WTC11 (cell line): ENCODE measurements around the gene NDUFB10. TPM values are rescaled to one million over a fixed set of nuclear protein-coding genes. Genes with fewer than 3 reads are reported as not detected.

Experiments
- CREB1 ChIP-seq: sonication (generic); formaldehyde crosslinking; IDR thresholded peaks from 2 replicates; pipeline ENCODE4 v1.8.0; 2023; ENCODE audit warnings: mild to moderate bottlenecking, missing genetic modification reagents
- EMX1 ChIP-seq: fragments of 250-450 bp; sonication (Bioruptor Pico); IDR thresholded peaks from 2 replicates; pipeline ENCODE4 v1.8.0; 2021; ENCODE audit warnings: mild to moderate bottlenecking
- ETV6 ChIP-seq: sonication (generic); formaldehyde crosslinking; IDR thresholded peaks from 2 replicates; pipeline ENCODE4 v1.8.1; 2022; ENCODE audit warnings: mild to moderate bottlenecking, missing genetic modification reagents
- FOXJ3 ChIP-seq: sonication (generic); formaldehyde crosslinking; IDR thresholded peaks from 2 replicates; pipeline ENCODE4 v1.9.0; 2021; ENCODE audit warnings: missing genetic modification reagents, mild to moderate bottlenecking, borderline replicate concordance
- GABPB1 ChIP-seq: sonication (generic); formaldehyde crosslinking; IDR thresholded peaks from 2 replicates; pipeline ENCODE4 v1.8.1; 2023; ENCODE audit warnings: mild to moderate bottlenecking, missing genetic modification reagents
- HMGA2 ChIP-seq: fragments of 250-450 bp; sonication (Bioruptor Pico); IDR thresholded peaks from 2 replicates; pipeline ENCODE4 v1.4.0; 2021; ENCODE audit warnings: mild to moderate bottlenecking, moderate library complexity
- NFATC4 ChIP-seq: fragments of 250-450 bp; sonication (Bioruptor Pico); IDR thresholded peaks from 2 replicates; pipeline ENCODE4 v1.9.0; 2021; ENCODE audit warnings: mild to moderate bottlenecking
- PRRX2 ChIP-seq: fragments of 250-450 bp; sonication (Bioruptor Pico); IDR thresholded peaks from 2 replicates; pipeline ENCODE4 v1.8.0; 2021; ENCODE audit warnings: mild to moderate bottlenecking
- SMAD4 ChIP-seq: sonication (generic); formaldehyde crosslinking; IDR thresholded peaks from 2 replicates; pipeline ENCODE4 v1.8.0; 2022; ENCODE audit warnings: mild to moderate bottlenecking, missing genetic modification reagents
- SOX15 ChIP-seq: fragments of 250-450 bp; sonication (Bioruptor Pico); IDR thresholded peaks from 2 replicates; pipeline ENCODE4 v1.9.0; 2021; ENCODE audit warnings: mild to moderate bottlenecking
- SP1 ChIP-seq: sonication (generic); formaldehyde crosslinking; conservative IDR thresholded peaks from 2 replicates; pipeline ENCODE4 v1.8.1; 2022; ENCODE audit warnings: missing genetic modification reagents
- ZBTB21 ChIP-seq: sonication (generic); formaldehyde crosslinking; IDR thresholded peaks from 2 replicates; pipeline ENCODE4 v1.8.1; 2023; ENCODE audit warnings: mild to moderate bottlenecking, missing genetic modification reagents, borderline replicate concordance
- ZNF263 ChIP-seq: sonication (generic); formaldehyde crosslinking; IDR thresholded peaks from 2 replicates; pipeline ENCODE4 v1.8.1; 2022; ENCODE audit warnings: low read depth, mild to moderate bottlenecking, moderate library complexity, missing genetic modification reagents
- ZNF317 ChIP-seq: sonication (generic); formaldehyde crosslinking; IDR thresholded peaks from 2 replicates; pipeline ENCODE4 v1.8.1; 2023; ENCODE audit warnings: low read depth, mild to moderate bottlenecking, moderate library complexity, missing genetic modification reagents, borderline replicate concordance
- ZNF416 ChIP-seq: fragments of 250-450 bp; sonication (Bioruptor Pico); IDR thresholded peaks from 2 replicates; pipeline ENCODE4 v1.9.0; 2021; ENCODE audit warnings: mild to moderate bottlenecking, inconsistent platforms
- ZNF671 ChIP-seq: fragments of 250-450 bp; sonication (Bioruptor Pico); IDR thresholded peaks from 2 replicates; pipeline ENCODE4 v1.8.0; 2021; ENCODE audit warnings: mild to moderate bottlenecking
- total RNA-seq: library from RNA; stranded (reverse); gene quantifications from 3 replicates; pipeline ENCODE4 v1.2.3, GENCODE V29; 2021
- TF ChIP-seq, protein P1 (sequence below): fragments of 250-450 bp; sonication (Bioruptor Pico); IDR thresholded peaks from 2 replicates; pipeline ENCODE4 v1.9.0; 2021; ENCODE audit warnings: mild to moderate bottlenecking
- TF ChIP-seq, protein P2 (sequence below): sonication (generic); formaldehyde crosslinking; conservative IDR thresholded peaks from 2 replicates; pipeline ENCODE4 v1.8.1; 2022; ENCODE audit warnings: mild to moderate bottlenecking, missing genetic modification reagents
- TF ChIP-seq, protein P3 (sequence below): sonication (generic); formaldehyde crosslinking; IDR thresholded peaks from 2 replicates; pipeline ENCODE4 v1.8.0; 2022; ENCODE audit warnings: mild to moderate bottlenecking, missing genetic modification reagents
- TF ChIP-seq, protein P4 (sequence below): sonication (generic); formaldehyde crosslinking; IDR thresholded peaks from 2 replicates; pipeline ENCODE4 v1.8.1; 2023; ENCODE audit warnings: mild to moderate bottlenecking, missing genetic modification reagents
- TF ChIP-seq, protein P5 (sequence below): fragments of 250-450 bp; sonication (Bioruptor Pico); IDR thresholded peaks from 2 replicates; pipeline ENCODE4 v1.9.0; 2021; ENCODE audit warnings: moderate library complexity, mild to moderate bottlenecking, inconsistent platforms, borderline replicate concordance
- TF ChIP-seq, protein P6 (sequence below): sonication (generic); formaldehyde crosslinking; IDR thresholded peaks from 2 replicates; pipeline ENCODE4 v1.8.0; 2023; ENCODE audit warnings: mild to moderate bottlenecking, missing genetic modification reagents
- TF ChIP-seq, protein P7 (sequence below): sonication (generic); formaldehyde crosslinking; IDR thresholded peaks from 2 replicates; pipeline ENCODE4 v1.8.1; 2022; ENCODE audit warnings: mild to moderate bottlenecking, missing genetic modification reagents, moderate library complexity, borderline replicate concordance
- TF ChIP-seq, protein P8 (sequence below): sonication (generic); formaldehyde crosslinking; IDR thresholded peaks from 2 replicates; pipeline ENCODE4 v1.8.1; 2023; ENCODE audit warnings: mild to moderate bottlenecking, moderate library complexity, missing genetic modification reagents

Gene NDUFB10
- total RNA-seq, 1 experiment from 2014 or later = 228 TPM

DNA sequence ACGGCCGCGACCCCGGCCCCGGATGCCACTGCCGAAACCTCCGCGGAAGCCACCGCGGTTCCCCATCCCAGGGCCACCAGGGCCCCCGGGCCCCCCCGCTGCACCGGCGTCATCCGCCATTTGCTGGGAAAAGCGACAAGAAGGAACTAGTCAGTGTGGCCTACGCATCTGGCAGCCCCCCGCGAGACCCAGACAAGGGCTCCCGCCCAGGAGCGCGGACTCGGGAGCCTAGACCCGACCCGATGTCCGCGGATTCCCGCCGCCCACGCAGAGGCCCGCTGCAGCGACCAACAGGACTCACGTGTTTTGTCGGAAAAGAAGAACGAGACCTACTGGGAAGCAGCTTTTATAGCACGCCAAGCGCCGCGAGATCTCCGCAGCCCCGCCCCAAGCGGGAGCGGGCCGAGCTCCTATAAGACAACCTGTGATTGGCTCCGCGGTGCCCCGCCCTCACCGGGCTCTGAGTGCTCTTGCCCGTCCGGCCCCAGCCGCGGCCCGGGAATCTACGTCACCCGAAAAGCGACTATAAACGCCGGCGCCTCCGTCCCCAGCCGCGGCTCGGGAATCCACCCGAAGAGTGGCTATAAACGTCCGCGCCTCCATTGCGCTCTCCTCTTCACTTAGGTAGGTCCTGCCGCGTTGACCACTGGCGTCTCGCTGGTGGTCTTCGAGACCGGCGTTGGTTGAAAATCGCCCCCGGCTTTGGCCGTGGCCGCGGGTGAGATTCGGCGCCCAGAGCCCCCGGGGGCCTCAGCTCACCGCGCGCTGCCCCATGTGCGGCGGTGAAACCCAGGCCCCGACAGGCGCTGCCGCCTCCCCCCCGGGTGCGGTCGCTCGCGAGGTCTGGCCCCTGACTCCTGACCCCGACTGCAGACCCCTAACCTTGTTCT is 5.4 kb downstream of the NDUFB10 start, which contains the start of gene RPS2 (continued):
- TF ChIP-seq, protein P1, sequence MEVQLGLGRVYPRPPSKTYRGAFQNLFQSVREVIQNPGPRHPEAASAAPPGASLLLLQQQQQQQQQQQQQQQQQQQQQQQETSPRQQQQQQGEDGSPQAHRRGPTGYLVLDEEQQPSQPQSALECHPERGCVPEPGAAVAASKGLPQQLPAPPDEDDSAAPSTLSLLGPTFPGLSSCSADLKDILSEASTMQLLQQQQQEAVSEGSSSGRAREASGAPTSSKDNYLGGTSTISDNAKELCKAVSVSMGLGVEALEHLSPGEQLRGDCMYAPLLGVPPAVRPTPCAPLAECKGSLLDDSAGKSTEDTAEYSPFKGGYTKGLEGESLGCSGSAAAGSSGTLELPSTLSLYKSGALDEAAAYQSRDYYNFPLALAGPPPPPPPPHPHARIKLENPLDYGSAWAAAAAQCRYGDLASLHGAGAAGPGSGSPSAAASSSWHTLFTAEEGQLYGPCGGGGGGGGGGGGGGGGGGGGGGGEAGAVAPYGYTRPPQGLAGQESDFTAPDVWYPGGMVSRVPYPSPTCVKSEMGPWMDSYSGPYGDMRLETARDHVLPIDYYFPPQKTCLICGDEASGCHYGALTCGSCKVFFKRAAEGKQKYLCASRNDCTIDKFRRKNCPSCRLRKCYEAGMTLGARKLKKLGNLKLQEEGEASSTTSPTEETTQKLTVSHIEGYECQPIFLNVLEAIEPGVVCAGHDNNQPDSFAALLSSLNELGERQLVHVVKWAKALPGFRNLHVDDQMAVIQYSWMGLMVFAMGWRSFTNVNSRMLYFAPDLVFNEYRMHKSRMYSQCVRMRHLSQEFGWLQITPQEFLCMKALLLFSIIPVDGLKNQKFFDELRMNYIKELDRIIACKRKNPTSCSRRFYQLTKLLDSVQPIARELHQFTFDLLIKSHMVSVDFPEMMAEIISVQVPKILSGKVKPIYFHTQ (CRISPR knock-in tag) = peak; percentile 78; the same call in 1 of the 2 replicates
- TF ChIP-seq, protein P2, sequence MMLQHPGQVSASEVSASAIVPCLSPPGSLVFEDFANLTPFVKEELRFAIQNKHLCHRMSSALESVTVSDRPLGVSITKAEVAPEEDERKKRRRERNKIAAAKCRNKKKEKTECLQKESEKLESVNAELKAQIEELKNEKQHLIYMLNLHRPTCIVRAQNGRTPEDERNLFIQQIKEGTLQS = no peak; the same call in 1 of the 2 replicates
- TF ChIP-seq, protein P3, sequence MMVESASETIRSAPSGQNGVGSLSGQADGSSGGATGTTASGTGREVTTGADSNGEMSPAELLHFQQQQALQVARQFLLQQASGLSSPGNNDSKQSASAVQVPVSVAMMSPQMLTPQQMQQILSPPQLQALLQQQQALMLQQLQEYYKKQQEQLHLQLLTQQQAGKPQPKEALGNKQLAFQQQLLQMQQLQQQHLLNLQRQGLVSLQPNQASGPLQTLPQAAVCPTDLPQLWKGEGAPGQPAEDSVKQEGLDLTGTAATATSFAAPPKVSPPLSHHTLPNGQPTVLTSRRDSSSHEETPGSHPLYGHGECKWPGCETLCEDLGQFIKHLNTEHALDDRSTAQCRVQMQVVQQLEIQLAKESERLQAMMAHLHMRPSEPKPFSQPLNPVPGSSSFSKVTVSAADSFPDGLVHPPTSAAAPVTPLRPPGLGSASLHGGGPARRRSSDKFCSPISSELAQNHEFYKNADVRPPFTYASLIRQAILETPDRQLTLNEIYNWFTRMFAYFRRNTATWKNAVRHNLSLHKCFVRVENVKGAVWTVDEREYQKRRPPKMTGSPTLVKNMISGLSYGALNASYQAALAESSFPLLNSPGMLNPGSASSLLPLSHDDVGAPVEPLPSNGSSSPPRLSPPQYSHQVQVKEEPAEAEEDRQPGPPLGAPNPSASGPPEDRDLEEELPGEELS (CRISPR knock-in tag) = peak; percentile 20; the same call in 1 of the 2 replicates
- TF ChIP-seq SP1 (CRISPR knock-in tag) = peak; percentile 73
- TF ChIP-seq ZBTB21 (CRISPR knock-in tag) = 0 out of 2 replicates have a peak, but pooled peaks have one; percentile 9
- TF ChIP-seq, protein P4, sequence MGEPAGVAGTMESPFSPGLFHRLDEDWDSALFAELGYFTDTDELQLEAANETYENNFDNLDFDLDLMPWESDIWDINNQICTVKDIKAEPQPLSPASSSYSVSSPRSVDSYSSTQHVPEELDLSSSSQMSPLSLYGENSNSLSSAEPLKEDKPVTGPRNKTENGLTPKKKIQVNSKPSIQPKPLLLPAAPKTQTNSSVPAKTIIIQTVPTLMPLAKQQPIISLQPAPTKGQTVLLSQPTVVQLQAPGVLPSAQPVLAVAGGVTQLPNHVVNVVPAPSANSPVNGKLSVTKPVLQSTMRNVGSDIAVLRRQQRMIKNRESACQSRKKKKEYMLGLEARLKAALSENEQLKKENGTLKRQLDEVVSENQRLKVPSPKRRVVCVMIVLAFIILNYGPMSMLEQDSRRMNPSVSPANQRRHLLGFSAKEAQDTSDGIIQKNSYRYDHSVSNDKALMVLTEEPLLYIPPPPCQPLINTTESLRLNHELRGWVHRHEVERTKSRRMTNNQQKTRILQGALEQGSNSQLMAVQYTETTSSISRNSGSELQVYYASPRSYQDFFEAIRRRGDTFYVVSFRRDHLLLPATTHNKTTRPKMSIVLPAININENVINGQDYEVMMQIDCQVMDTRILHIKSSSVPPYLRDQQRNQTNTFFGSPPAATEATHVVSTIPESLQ (CRISPR knock-in tag) = no peak
- TF ChIP-seq, protein P5, sequence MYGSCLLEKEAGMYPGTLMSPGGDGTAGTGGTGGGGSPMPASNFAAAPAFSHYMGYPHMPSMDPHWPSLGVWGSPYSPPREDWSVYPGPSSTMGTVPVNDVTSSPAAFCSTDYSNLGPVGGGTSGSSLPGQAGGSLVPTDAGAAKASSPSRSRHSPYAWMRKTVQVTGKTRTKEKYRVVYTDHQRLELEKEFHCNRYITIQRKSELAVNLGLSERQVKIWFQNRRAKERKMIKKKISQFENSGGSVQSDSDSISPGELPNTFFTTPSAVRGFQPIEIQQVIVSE (CRISPR knock-in tag) = no peak
- TF ChIP-seq ZNF263 (CRISPR knock-in tag) = peak; percentile 32; the same call in 1 of the 2 replicates
- TF ChIP-seq, protein P6, sequence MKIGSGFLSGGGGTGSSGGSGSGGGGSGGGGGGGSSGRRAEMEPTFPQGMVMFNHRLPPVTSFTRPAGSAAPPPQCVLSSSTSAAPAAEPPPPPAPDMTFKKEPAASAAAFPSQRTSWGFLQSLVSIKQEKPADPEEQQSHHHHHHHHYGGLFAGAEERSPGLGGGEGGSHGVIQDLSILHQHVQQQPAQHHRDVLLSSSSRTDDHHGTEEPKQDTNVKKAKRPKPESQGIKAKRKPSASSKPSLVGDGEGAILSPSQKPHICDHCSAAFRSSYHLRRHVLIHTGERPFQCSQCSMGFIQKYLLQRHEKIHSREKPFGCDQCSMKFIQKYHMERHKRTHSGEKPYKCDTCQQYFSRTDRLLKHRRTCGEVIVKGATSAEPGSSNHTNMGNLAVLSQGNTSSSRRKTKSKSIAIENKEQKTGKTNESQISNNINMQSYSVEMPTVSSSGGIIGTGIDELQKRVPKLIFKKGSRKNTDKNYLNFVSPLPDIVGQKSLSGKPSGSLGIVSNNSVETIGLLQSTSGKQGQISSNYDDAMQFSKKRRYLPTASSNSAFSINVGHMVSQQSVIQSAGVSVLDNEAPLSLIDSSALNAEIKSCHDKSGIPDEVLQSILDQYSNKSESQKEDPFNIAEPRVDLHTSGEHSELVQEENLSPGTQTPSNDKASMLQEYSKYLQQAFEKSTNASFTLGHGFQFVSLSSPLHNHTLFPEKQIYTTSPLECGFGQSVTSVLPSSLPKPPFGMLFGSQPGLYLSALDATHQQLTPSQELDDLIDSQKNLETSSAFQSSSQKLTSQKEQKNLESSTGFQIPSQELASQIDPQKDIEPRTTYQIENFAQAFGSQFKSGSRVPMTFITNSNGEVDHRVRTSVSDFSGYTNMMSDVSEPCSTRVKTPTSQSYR = no peak
- no peak for TF ChIP-seq SMAD4 (CRISPR knock-in tag)
- TF ChIP-seq HMGA2 (CRISPR knock-in tag) = no peak
- TF ChIP-seq, protein P7, sequence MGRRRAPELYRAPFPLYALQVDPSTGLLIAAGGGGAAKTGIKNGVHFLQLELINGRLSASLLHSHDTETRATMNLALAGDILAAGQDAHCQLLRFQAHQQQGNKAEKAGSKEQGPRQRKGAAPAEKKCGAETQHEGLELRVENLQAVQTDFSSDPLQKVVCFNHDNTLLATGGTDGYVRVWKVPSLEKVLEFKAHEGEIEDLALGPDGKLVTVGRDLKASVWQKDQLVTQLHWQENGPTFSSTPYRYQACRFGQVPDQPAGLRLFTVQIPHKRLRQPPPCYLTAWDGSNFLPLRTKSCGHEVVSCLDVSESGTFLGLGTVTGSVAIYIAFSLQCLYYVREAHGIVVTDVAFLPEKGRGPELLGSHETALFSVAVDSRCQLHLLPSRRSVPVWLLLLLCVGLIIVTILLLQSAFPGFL (CRISPR knock-in tag) = 0 out of 2 replicates have a peak, but pooled peaks have one; percentile 54
- no peak for TF ChIP-seq ZNF317
- 0 out of 2 replicates have a peak, but pooled peaks have one; percentile 23 for TF ChIP-seq CREB1 (CRISPR knock-in tag)
- TF ChIP-seq SOX15 = no peak
- TF ChIP-seq ZNF671 = no peak
- TF ChIP-seq PRRX2 (CRISPR knock-in tag) = peak; percentile 85; the same call in 1 of the 2 replicates
- no peak for TF ChIP-seq ETV6 (CRISPR knock-in tag)
- no peak for TF ChIP-seq FOXJ3 (CRISPR knock-in tag)
- 0 out of 2 replicates have a peak, but pooled peaks have one; percentile 25 for TF ChIP-seq GABPB1 (CRISPR knock-in tag)
- TF ChIP-seq EMX1 (CRISPR knock-in tag) = peak; percentile 33; the same call in 1 of the 2 replicates
- TF ChIP-seq, protein P8, sequence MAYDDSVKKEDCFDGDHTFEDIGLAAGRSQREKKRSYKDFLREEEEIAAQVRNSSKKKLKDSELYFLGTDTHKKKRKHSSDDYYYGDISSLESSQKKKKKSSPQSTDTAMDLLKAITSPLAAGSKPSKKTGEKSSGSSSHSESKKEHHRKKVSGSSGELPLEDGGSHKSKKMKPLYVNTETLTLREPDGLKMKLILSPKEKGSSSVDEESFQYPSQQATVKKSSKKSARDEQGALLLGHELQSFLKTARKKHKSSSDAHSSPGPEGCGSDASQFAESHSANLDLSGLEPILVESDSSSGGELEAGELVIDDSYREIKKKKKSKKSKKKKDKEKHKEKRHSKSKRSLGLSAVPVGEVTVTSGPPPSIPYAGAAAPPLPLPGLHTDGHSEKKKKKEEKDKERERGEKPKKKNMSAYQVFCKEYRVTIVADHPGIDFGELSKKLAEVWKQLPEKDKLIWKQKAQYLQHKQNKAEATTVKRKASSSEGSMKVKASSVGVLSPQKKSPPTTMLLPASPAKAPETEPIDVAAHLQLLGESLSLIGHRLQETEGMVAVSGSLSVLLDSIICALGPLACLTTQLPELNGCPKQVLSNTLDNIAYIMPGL (CRISPR knock-in tag) = peak; percentile 77
- 0 out of 2 replicates have a peak, but pooled peaks have one; percentile 18 for TF ChIP-seq ZNF416 (CRISPR knock-in tag)
- TF ChIP-seq NFATC4 (CRISPR knock-in tag) = no peak; the same call in none of the 2 replicates
